GM06990 (cell line): Measurements from ENCODE around the gene SPATA2L.

Source experiments
- DNase-seq: peaks from one replicate; pipeline ENCODE4 v3.0.0-alpha.2; 2011; ENCODE audit not compliant: insufficient read length; ENCODE audit errors: extremely low read depth
- H3K27me3 ChIP-seq: replicated peaks from 2 replicates; pipeline ENCODE4 v1.6.0; 2011; ENCODE audit warnings: low read length; ENCODE audit not compliant: control insufficient read depth, insufficient read depth
- H3K36me3 ChIP-seq: 2 replicates; pipeline ENCODE4 v1.5.1; 2011; ENCODE audit warnings: low read length; ENCODE audit not compliant: control insufficient read depth, insufficient read depth
- H3K4me3 ChIP-seq: replicated peaks from 2 replicates; pipeline ENCODE4 v1.5.1; 2011; ENCODE audit warnings: low read depth, mild to moderate bottlenecking, control low read depth, low read length
- CTCF ChIP-seq: IDR thresholded peaks from 2 replicates; pipeline ENCODE4 v1.5.1; 2011; ENCODE audit warnings: low read length, control low read depth, mild to moderate bottlenecking, inconsistent platforms; ENCODE audit not compliant: insufficient read depth, poor library complexity, severe bottlenecking

The SPATA2L gene

GRCh38 chr16:89689142-89689541 lies 12.4 kb downstream of the SPATA2L start:
- H3K27me3 ChIP-seq: no peaks in the 10 kb centered on the region
- no peak overlapping the region for H3K4me3 ChIP-seq
- DNase-seq: no peak
- peaks cover 28% of the 10 kb centered on the region for H3K36me3 ChIP-seq
- TF ChIP-seq CTCF: no peak

- Histone ChIP-seq H3K36me3 (peaks cover 23% of the 10 kb centered on the region), H3K4me3 (no peak overlapping the region), H3K27me3 (no peaks in the 10 kb centered on the region)
- TF ChIP-seq CTCF: no peak
- no peak for DNase-seq
Measured at GRCh38 chr16:89688395-89688794, 13.1 kb downstream of the SPATA2L start.

GRCh38 chr16:89687092-89687940 lies 14.2 kb downstream of the SPATA2L start:
- Histone ChIP-seq H3K27me3 (no peaks in the 10 kb centered on the region), H3K36me3 (peaks cover 19% of the 10 kb centered on the region), H3K4me3 (peak overlapping the region; percentile 68)
- no peak for DNase-seq
- no peak for TF ChIP-seq CTCF

GRCh38 chr16:89686520-89687091 lies 14.9 kb downstream of the SPATA2L start, which contains the start of gene CDK10:
Gene CDK10, plus strand, starts transcription at chr16:89686689. Its CDS starts 22 bp downstream, at chr16:89686711.
- Histone ChIP-seq H3K27me3 (no peaks in the 10 kb centered on the region), H3K4me3 (peak within 1 kb of the TSS; percentile 68), H3K36me3 (peaks cover 12% of the 10 kb centered on the region)
- DNase-seq: peak; percentile 94
- TF ChIP-seq CTCF: no peak

GRCh38 chr16:89685916-89686315 lies 15.6 kb downstream of the SPATA2L start:
- no peaks in the 10 kb centered on the region for H3K27me3 ChIP-seq
- TF ChIP-seq CTCF: no peak
- H3K36me3 ChIP-seq: peaks cover 8% of the 10 kb centered on the region
- H3K4me3 ChIP-seq: no peak overlapping the region
- DNase-seq: no peak
